ENCODE results near the gene TSEN15. TPM values are rescaled to one million over a fixed set of nuclear protein-coding genes. Genes with fewer than 3 reads are reported as not detected.

Gene TSEN15
- total RNA-seq, 6 donors from 2014 or later = 25.0 to 39.9 (median 27.3) TPM

- DNase-seq (no peak), ATAC-seq (ENCODE audit: low FRiP score in 2 of 2) (no peak)
Observed at GRCh38 chr1:184112176-184112948, 60.8 kb downstream of the TSEN15 start.

GRCh38 chr1:184113251-184113650 lies 61.7 kb downstream of the TSEN15 start:
- Histone ChIP-seq H3K9me3 (no peaks in the 10 kb centered on the region), H3K27me3 (no peaks in the 10 kb centered on the region), H3K27ac (no peak overlapping the region), H3K4me3 (no peak overlapping the region), H3K4me1 (no peaks in the 10 kb centered on the region), H3K36me3 (no peaks in the 10 kb centered on the region)
- ATAC-seq (ENCODE audit: low FRiP score in 2 of 2) = no peak
- no peak for DNase-seq
- WGBS, 2 donors = 80 to 92% methylated on average over 1 of the region's 1 CpG
- TF ChIP-seq EP300 (IDR thresholded peaks at IDR 0.05) = no peak

More at GRCh38 chr1:184112176-184112948, 60.8 kb downstream of the TSEN15 start:
- Histone ChIP-seq H3K4me1 (no peaks in the 10 kb centered on the region), H3K4me3 (no peak overlapping the region), H3K27me3 (no peaks in the 10 kb centered on the region), H3K27ac (no peak overlapping the region), H3K9me3 (no peaks in the 10 kb centered on the region), H3K36me3 (no peaks in the 10 kb centered on the region)
- TF ChIP-seq POLR2AphosphoS5 (IDR thresholded peaks at IDR 0.05) (no peak), POLR2A (IDR thresholded peaks at IDR 0.05) (no peak), CTCF (IDR thresholded peaks at IDR 0.05) (no peak), EP300 (IDR thresholded peaks at IDR 0.05) (no peak)
- WGBS, 2 donors = 77% methylated on average over 2 of the region's 2 CpGs

GRCh38 chr1:184114818-184115398 lies 63.4 kb downstream of the TSEN15 start:
- no peaks in the 10 kb centered on the region for H3K36me3 ChIP-seq
- no peak overlapping the region for H3K4me3 ChIP-seq
- no peaks in the 10 kb centered on the region for H3K9me3 ChIP-seq
- no peak overlapping the region for H3K27ac ChIP-seq
- no peaks in the 10 kb centered on the region for H3K4me1 ChIP-seq
- no peaks in the 10 kb centered on the region for H3K27me3 ChIP-seq
- no peak for DNase-seq
- TF ChIP-seq POLR2A (IDR thresholded peaks at IDR 0.05) = no peak
- no peak for TF ChIP-seq EP300 (IDR thresholded peaks at IDR 0.05)
- no peak for TF ChIP-seq CTCF (IDR thresholded peaks at IDR 0.05)
- no peak for TF ChIP-seq POLR2AphosphoS5 (IDR thresholded peaks at IDR 0.05)
- no peak for ATAC-seq (ENCODE audit: low FRiP score in 2 of 2)

- no peak for ATAC-seq (ENCODE audit: low FRiP score in 2 of 2)
- 55 to 76% methylated on average over 2 of the region's 2 CpGs for WGBS, 2 donors
- H3K27me3 ChIP-seq = no peaks in the 10 kb centered on the region
- no peak overlapping the region for H3K4me3 ChIP-seq
- H3K4me1 ChIP-seq = no peaks in the 10 kb centered on the region
- no peaks in the 10 kb centered on the region for H3K9me3 ChIP-seq
- H3K27ac ChIP-seq = no peak overlapping the region
- DNase-seq = no peak
- TF ChIP-seq CTCF (IDR thresholded peaks at IDR 0.05) = no peak
- TF ChIP-seq EP300 (IDR thresholded peaks at IDR 0.05) = no peak
- no peak for TF ChIP-seq POLR2A (IDR thresholded peaks at IDR 0.05)
- no peak for TF ChIP-seq POLR2AphosphoS5 (IDR thresholded peaks at IDR 0.05)
- no peaks in the 10 kb centered on the region for H3K36me3 ChIP-seq
Observed at GRCh38 chr1:184116287-184116686, 64.8 kb downstream of the TSEN15 start.

GRCh38 chr1:184118046-184118445 lies 66.5 kb downstream of the TSEN15 start:
- Histone ChIP-seq H3K36me3 (no peaks in the 10 kb centered on the region), H3K4me3 (no peak overlapping the region), H3K27me3 (no peaks in the 10 kb centered on the region), H3K4me1 (no peaks in the 10 kb centered on the region), H3K9me3 (no peaks in the 10 kb centered on the region), H3K27ac (no peak overlapping the region)
- 86 to 94% methylated on average over 2 of the region's 2 CpGs for WGBS, 2 donors
- ATAC-seq (ENCODE audit: low FRiP score in 2 of 2) (peak in 1 of 2 donors; percentile 31), DNase-seq (no peak)
- TF ChIP-seq POLR2AphosphoS5 (IDR thresholded peaks at IDR 0.05) = peak in 1 of 2 donors; percentile 21
- no peak for TF ChIP-seq CTCF (IDR thresholded peaks at IDR 0.05)

Other genes with a start within 250 kb of the TSEN15 start
- 10 to 100 TPM; 24.1 to 38.9 (median 26.7) TPM for gene RGL1, start 246.6 kb upstream of the TSEN15 start, total RNA-seq
- gene COLGALT2, start 14.0 kb upstream of the TSEN15 start, total RNA-seq = 1 to 10 TPM; 1.0 to 4.1 (median 2.9) TPM

Measured in upper lobe of left lung (tissue), 6 donors.